DOHH2 (cell line): ENCODE data around the gene REEP6.

ENCODE experiments used
- CTCF ChIP-seq: fragments of 200-600 bp; sonication (generic); IDR thresholded peaks from one replicate; pipeline ENCODE4 v1.5.1; 2014; ENCODE audit warnings: antibody characterized with exemption, mild to moderate bottlenecking, low read depth, low read length; ENCODE audit not compliant: poor library complexity, severe bottlenecking
- EZH2phosphoT487 ChIP-seq: fragments of 200-600 bp; sonication (generic); IDR thresholded peaks from 2 replicates; pipeline ENCODE4 v1.6.1; 2017; ENCODE audit warnings: borderline replicate concordance, mild to moderate bottlenecking, antibody characterized with exemption, low read length, moderate library complexity, mixed read lengths

- TF ChIP-seq CTCF (no peak), EZH2phosphoT487 (no peak)
Observed at GRCh38 chr19:1472231-1473084, 18.5 kb upstream of the REEP6 start.
